PC-9 (cell line): ENCODE measurements around the gene STARD3NL.

Experiments used
- EZH2 ChIP-seq: fragments of 200-600 bp; sonication (generic); IDR thresholded peaks from 2 replicates; pipeline ENCODE4 v1.8.0; 2017; ENCODE audit warnings: antibody characterized with exemption, low read depth
- TF ChIP-seq, protein P1 (sequence below): fragments of 200-600 bp; sonication (generic); conservative IDR thresholded peaks from 2 replicates; pipeline ENCODE4 v1.6.1; 2017; ENCODE audit warnings: mixed run types, antibody characterized with exemption, mild to moderate bottlenecking, moderate library complexity

DNA sequence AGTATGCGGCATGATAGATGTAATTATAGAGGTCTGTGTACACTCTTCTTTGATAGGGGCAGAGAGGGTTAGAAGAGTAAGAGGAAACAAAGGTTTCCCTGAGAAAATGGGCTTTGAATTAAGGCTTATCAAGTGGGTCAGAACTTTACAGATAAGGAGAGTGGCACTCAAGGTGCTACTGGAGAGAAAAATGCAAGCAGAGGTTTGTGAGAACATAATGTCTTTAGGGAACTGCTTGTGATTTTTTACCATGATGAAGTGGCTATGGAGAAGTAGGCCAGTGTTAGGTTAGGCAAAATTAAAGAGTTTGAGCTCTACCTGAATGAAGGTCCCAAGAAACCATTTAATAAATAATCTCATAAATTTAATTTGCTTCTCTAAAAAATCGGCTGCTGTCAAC lies 14.3 kb downstream of the STARD3NL start:
- TF ChIP-seq, protein P1, sequence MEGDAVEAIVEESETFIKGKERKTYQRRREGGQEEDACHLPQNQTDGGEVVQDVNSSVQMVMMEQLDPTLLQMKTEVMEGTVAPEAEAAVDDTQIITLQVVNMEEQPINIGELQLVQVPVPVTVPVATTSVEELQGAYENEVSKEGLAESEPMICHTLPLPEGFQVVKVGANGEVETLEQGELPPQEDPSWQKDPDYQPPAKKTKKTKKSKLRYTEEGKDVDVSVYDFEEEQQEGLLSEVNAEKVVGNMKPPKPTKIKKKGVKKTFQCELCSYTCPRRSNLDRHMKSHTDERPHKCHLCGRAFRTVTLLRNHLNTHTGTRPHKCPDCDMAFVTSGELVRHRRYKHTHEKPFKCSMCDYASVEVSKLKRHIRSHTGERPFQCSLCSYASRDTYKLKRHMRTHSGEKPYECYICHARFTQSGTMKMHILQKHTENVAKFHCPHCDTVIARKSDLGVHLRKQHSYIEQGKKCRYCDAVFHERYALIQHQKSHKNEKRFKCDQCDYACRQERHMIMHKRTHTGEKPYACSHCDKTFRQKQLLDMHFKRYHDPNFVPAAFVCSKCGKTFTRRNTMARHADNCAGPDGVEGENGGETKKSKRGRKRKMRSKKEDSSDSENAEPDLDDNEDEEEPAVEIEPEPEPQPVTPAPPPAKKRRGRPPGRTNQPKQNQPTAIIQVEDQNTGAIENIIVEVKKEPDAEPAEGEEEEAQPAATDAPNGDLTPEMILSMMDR, result no peak
- no peak for TF ChIP-seq EZH2
